ENCODE measurements around the gene KIF21B. TPM values are rescaled to one million over a fixed set of nuclear protein-coding genes. Genes with fewer than 3 reads are reported as not detected.

The KIF21B gene
- total RNA-seq, 1 donor from 2014 or later: 0.43 TPM

- DNase-seq (ENCODE audit: missing footprints): no peak
- intact Hi-C loops (cut with DNase I): no loop called here
- no peak for ATAC-seq
These were observed 14.7 kb downstream of the KIF21B start for GRCh38 chr1:201008666-201009360.

DNA sequence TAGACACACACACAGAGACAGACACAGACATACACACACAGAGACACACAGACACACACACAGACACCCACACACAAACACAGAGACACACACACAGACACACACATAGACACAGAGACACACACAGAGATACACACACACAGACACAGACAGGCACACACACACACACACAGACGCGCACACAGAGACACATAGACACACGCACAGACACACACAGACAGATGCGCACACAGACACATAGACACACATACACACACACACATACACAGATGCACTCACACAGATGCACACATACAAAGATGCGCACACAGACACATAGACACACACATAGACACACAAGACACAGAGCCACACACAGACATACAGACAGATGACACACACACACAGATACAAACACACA lies 16.0 kb downstream of the KIF21B start:
- DNase-seq (ENCODE audit: missing footprints) (no peak), ATAC-seq (no peak)

DNA sequence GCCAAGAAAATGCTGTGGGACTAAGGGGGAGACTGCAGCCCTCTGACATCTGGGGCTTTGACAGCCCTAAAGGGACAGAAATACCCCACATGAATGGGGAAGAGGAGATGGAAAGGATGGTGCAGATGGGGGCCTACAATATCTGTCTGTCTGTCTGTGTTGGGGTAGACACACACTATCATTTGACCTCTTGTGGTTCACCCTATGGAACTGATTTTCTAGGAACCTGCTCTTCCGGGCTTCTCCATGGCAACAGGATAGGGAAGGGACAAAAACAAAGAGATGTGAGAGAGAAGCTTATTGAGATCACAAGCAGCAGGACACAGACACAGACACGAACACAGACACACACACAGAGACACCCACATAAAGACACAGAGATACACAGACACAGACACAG lies 17.1 kb downstream of the KIF21B start:
- ATAC-seq (no peak), DNase-seq (ENCODE audit: missing footprints) (no peak)
- intact Hi-C loops (cut with DNase I): no loop called here

More for the DNA sequence above, 16.0 kb downstream of the KIF21B start:
- intact Hi-C loops (cut with DNase I): no loop called here

DNA sequence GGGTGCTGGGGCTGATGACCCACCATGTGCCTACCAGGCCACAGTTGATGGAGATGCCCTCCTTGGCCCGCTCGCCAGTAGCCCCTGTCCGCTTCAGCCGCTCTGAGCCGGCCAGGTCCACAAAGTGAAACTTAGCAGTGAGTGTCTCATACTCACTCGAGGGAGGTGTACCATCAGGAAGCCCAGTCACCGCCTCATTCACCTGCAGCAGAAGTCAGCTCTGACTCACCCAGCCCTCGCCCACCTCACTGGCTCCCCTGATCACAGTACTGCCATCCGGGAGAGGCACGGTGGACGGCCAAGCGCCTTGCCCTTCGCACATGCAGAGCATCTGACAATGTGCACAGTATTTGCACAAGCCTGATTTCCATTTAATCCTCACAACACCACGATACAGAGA lies 18.8 kb downstream of the KIF21B start:
- ATAC-seq: no peak
- DNase-seq (ENCODE audit: missing footprints): no peak
- intact Hi-C loops (cut with DNase I): no loop called here

DNA sequence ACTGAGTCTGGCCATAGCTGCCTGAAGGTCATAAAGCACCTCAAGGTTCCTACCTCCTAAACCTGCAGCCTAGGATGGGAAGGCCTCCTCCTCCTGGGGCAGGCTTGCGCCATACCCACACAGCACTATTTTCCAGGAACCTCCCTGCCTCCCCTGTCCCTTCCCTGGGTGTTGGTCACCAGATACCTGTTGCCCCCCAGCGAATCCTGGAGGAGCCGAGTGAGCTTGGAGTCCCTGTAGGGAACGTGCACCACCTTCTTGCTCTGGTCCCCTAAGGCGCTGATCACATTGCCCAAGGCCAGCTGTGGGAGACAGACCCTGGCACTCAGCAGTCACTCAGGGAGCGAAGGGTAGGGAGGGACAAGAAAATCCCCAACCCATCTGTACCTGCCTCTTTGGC lies 19.4 kb downstream of the KIF21B start:
- DNase-seq (ENCODE audit: missing footprints) (no peak), ATAC-seq (no peak)
- intact Hi-C loops (cut with DNase I): no loop called here

GRCh38 chr1:201002510-201002909 lies 21.0 kb downstream of the KIF21B start:
- no peak for ATAC-seq
- intact Hi-C loops (cut with DNase I): no loop called here
- DNase-seq (ENCODE audit: missing footprints): no peak

DNA sequence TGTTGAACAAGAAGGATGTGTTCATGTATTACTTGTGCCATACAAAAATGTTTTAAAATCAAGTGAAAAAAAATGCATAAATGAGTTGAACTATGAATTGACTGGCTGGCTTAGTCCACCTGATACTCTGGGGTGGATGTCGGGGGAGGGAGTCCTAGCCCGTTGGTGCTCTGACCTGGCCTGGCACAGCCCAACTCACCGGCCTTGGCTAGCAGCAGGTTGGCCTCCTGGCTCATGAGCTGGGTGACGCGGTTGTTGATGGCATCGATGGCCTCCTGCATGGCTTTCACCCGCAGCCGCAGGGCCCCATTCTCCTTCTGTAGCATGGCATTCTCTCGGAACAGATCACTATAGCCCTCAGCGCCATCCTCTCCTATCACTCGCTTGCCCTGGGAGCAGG lies 21.6 kb downstream of the KIF21B start:
- intact Hi-C loops (cut with DNase I): no loop called here
- DNase-seq (ENCODE audit: missing footprints) (no peak), ATAC-seq (no peak)

- DNase-seq (ENCODE audit: missing footprints) (no peak), ATAC-seq (no peak)
- intact Hi-C loops (cut with DNase I): no loop called here
These were observed 23.1 kb downstream of the KIF21B start for GRCh38 chr1:201000391-201000790.

DNA sequence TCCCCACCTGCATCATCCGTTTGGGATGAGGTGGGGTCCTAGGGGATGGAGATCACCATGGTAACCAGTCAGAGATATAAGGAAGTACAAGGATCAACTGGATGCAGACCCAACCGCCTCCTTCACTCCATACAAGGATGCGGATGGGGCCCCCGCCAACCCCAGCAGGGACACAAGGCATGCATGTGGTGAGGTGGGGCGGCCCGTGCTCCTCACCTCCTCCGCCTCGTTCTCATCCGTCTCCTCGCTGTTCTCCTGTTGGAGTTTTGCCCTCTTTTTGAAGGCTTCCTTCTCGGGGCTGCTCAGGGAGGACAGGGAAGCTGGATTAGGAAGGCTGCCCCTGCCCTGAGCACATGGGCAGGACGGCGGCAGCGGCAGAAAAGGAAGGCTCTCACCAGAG lies 23.8 kb downstream of the KIF21B start:
- DNase-seq (ENCODE audit: missing footprints): no peak
- ATAC-seq: no peak
- intact Hi-C loops (cut with DNase I): no loop called here

- DNase-seq (ENCODE audit: missing footprints): no peak
- no peak for ATAC-seq
- intact Hi-C loops (cut with DNase I): no loop called here
These were observed 25.2 kb downstream of the KIF21B start for GRCh38 chr1:200998323-200998722.

GRCh38 chr1:200992382-200993048 lies 31.0 kb downstream of the KIF21B start:
- no peak for DNase-seq (ENCODE audit: missing footprints)

DNA sequence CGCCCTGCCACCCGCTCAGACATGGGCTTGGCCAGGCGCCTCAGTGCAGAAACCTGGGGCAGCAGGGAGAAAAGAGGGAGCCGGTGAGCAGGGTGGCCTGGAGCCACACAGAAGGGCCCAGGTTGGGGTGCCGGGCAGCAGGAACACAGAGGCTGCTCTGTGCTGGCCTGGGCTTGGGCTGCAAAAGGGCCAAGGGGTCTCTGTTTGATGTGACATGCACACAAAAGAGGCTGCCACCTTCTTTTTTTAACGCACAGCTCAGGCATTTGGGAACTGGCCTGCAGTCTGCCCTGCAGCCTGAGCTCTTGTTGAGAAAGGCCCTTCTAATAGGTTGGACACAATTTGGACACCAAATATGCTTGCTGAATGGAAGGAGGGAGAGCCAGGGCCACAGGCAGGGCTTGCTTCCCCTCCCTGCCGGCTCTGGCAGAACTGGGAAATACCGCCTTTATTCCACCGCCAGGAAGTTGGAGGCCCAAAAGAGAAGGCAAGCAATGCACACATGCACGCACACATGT lies 32.4 kb downstream of the KIF21B start:
- no peak for DNase-seq (ENCODE audit: missing footprints)
- intact Hi-C loops (cut with DNase I): no loop called here
- ATAC-seq: no peak

More at GRCh38 chr1:200992382-200993048, 31.0 kb downstream of the KIF21B start:
- ATAC-seq: no peak
- intact Hi-C loops (cut with DNase I): no loop called here

DNA sequence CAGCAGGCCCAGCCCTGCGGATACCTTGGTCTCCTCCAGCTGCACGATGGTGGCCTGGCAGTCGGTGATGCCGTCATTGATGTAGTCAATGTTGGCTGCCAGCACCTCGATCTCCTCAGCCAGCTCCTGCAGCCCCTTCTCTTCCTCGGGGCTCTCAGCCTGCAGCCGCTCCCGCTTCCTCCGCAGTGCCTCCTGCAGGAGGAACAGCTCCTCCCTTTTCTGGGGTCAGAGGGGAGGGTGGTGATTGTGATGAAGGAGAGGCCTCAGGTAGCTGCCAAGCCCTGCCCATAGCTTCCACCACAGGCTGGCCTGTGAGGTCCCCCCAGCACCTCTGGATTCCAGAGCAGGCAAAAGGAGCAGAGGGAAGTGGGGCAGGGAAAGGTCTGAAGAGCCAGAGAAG lies 33.4 kb downstream of the KIF21B start:
- ATAC-seq (no peak), DNase-seq (ENCODE audit: missing footprints) (no peak)
- intact Hi-C loops (cut with DNase I): no loop called here

DNA sequence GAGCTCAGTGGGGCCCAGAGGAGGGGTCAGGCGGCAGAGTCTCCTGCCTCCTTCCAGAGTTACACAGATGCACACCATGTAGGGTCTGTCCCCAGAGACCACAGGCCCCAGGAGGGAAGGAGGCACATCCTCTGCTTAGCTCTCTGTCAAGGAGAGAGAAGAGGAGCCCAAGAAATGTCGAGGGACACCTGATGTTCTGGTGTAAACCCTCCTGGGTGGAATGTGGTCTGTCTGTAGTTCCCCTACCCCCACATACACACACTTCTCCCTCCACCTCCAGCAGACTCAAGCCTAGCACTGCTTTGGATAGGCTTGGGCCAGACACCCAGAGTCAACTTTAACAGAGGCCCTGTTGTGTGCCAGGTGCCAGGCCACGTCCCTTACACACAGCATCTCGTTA lies 34.2 kb downstream of the KIF21B start:
- ATAC-seq: no peak
- DNase-seq (ENCODE audit: missing footprints): no peak
- intact Hi-C loops (cut with DNase I): no loop called here

GRCh38 chr1:200988693-200989092 lies 34.8 kb downstream of the KIF21B start:
- ATAC-seq: no peak
- no peak for DNase-seq (ENCODE audit: missing footprints)
- intact Hi-C loops (cut with DNase I): no loop called here

- ATAC-seq (no peak), DNase-seq (ENCODE audit: missing footprints) (no peak)
- intact Hi-C loops (cut with DNase I): no loop called here
These were observed 38.0 kb downstream of the KIF21B start for GRCh38 chr1:200985481-200985880.

DNA sequence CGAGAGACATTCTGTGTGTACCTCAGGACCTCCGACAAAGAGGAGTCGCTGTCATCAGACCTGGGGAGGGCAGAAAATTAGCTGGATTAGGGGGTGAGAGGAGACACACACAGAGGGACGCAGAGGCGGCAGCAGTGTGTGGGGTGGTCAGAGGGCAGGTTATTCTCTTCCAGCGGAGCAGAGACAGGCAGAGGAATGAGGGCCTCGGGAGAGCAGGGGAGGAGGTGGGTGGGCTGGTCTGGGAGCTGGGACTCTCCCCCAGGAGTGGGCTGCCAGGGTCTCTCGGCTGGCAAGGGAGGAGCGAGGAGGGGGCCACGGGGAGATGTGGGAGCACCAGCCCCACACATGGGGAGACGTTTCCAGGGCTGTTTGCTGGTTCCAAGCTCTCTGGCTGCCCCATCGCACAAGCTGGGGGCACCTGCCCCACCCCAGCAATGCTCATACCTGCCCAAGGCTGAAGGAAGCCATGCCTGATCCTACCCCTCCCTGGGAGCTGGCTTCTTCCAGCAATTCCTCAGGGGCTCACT lies 40.4 kb downstream of the KIF21B start:
- intact Hi-C loops (cut with DNase I): no loop called here
- DNase-seq (ENCODE audit: missing footprints) (no peak), ATAC-seq (no peak)

- no peak for ATAC-seq
- intact Hi-C loops (cut with DNase I): no loop called here
These were observed 41.2 kb downstream of the KIF21B start for GRCh38 chr1:200982071-200982945.

GRCh38 chr1:200981278-200981677 lies 42.2 kb downstream of the KIF21B start:
- no peak for DNase-seq (ENCODE audit: missing footprints)
- intact Hi-C loops (cut with DNase I): no loop called here
- ATAC-seq: no peak

More at GRCh38 chr1:200982071-200982945, 41.2 kb downstream of the KIF21B start:
- DNase-seq (ENCODE audit: missing footprints): no peak
